HEK293 (cell line): ENCODE data around the gene TMEM260.

Experiments used
- CTCF ChIA-PET: fragments of 350-600 bp; formaldehyde crosslinking; extraction: SDS; loops from one replicate; lab custom pipeline; 2021; ENCODE audit warnings: antibody characterized with exemption; lab: Yijun Ruan, JAX
- POLR2A ChIA-PET: fragments of 300-600 bp; formaldehyde crosslinking; extraction: SDS; loops from one replicate; lab custom pipeline; 2020; ENCODE audit warnings: antibody characterized with exemption, inconsistent platforms; lab: Yijun Ruan, JAX
- H3K27ac ChIP-seq: fragments of 200-500 bp; sonication (Bioruptor generic); 2 replicates; pipeline ENCODE4 v1.5.1; 2014; ENCODE audit warnings: low read depth, low read length, control low read depth, inconsistent platforms; ENCODE audit errors: extremely low read depth
- H3K36me3 ChIP-seq, 2 experiments: fragments of 200-500 bp in 1 of 2; sonication (Bioruptor generic) in 1 of 2; 1 replicate in 1 of 2; 2 replicates in 1 of 2; pipeline ENCODE4 v1.5.1; 2014 to 2017; ENCODE audit warnings: inconsistent platforms in 2 of 2, low read length in 2 of 2; ENCODE audit not compliant: control insufficient read depth in 2 of 2, insufficient read depth in 1 of 2
- H3K4me1 ChIP-seq: fragments of 200-500 bp; sonication (Bioruptor generic); 2 replicates; pipeline ENCODE4 v1.5.1; 2014; ENCODE audit warnings: mild to moderate bottlenecking, low read length, inconsistent platforms; ENCODE audit not compliant: control insufficient read depth, insufficient read depth
- H3K4me3 ChIP-seq: 2 replicates; pipeline ENCODE4 v1.5.1; 2011; ENCODE audit warnings: low read depth, mild to moderate bottlenecking, control low read depth, low read length, moderate library complexity
- H3K9me3 ChIP-seq: fragments of 200-500 bp; sonication (Bioruptor generic); 2 replicates; pipeline ENCODE4 v1.5.1; 2014; ENCODE audit warnings: low read depth, low read length, inconsistent platforms; ENCODE audit not compliant: control insufficient read depth, insufficient read depth
- EGR2 ChIP-seq: fragments of 450-650 bp; formaldehyde crosslinking; IDR thresholded peaks from 2 replicates; pipeline ENCODE4 v1.5.1; 2016; ENCODE audit warnings: low read depth, missing biosample characterization, missing genetic modification characterization
- KLF1 ChIP-seq: fragments of 450-650 bp; formaldehyde crosslinking; IDR thresholded peaks from 2 replicates; pipeline ENCODE4 v1.5.1; 2016; ENCODE audit warnings: missing biosample characterization, missing genetic modification characterization
- KLF10 ChIP-seq: fragments of 450-650 bp; IDR thresholded peaks from 2 replicates; pipeline ENCODE4 v1.5.1; 2018; ENCODE audit warnings: missing biosample characterization, mild to moderate bottlenecking, missing genetic modification characterization
- YY1 ChIP-seq: fragments of 450-650 bp; formaldehyde crosslinking; IDR thresholded peaks from 2 replicates; pipeline ENCODE4 v1.5.1; 2018; ENCODE audit warnings: missing biosample characterization, missing genetic modification characterization
- ZNF112 ChIP-seq: fragments of 450-650 bp; formaldehyde crosslinking; IDR thresholded peaks from 2 replicates; pipeline ENCODE4 v1.5.0; 2017; ENCODE audit warnings: missing biosample characterization, missing genetic modification characterization
- ZNF114 ChIP-seq: fragments of 450-650 bp; formaldehyde crosslinking; IDR thresholded peaks from 2 replicates; pipeline ENCODE4 v1.5.0; 2017; ENCODE audit warnings: missing biosample characterization, missing genetic modification characterization
- ZNF121 ChIP-seq: fragments of 450-650 bp; formaldehyde crosslinking; IDR thresholded peaks from 2 replicates; pipeline ENCODE4 v1.5.1; 2016; ENCODE audit warnings: missing biosample characterization, missing genetic modification characterization
- ZNF211 ChIP-seq: fragments of 450-650 bp; formaldehyde crosslinking; IDR thresholded peaks from 2 replicates; pipeline ENCODE4 v1.5.1; 2016; ENCODE audit warnings: low read depth, missing biosample characterization, missing genetic modification characterization
- ZNF221 ChIP-seq: fragments of 450-650 bp; formaldehyde crosslinking; IDR thresholded peaks from 2 replicates; pipeline ENCODE4 v1.5.1; 2017; ENCODE audit warnings: missing biosample characterization, missing genetic modification characterization, borderline replicate concordance
- ZNF223 ChIP-seq: fragments of 450-650 bp; formaldehyde crosslinking; IDR thresholded peaks from 2 replicates; pipeline ENCODE4 v1.5.1; 2016; ENCODE audit warnings: missing biosample characterization, missing genetic modification characterization
- ZNF341 ChIP-seq: fragments of 450-650 bp; formaldehyde crosslinking; IDR thresholded peaks from 2 replicates; pipeline ENCODE4; 2016; ENCODE audit warnings: low read depth, missing biosample characterization, missing genetic modification characterization
- ZNF510 ChIP-seq: fragments of 450-650 bp; formaldehyde crosslinking; IDR thresholded peaks from 2 replicates; pipeline ENCODE4 v1.5.1; 2018; ENCODE audit warnings: mild to moderate bottlenecking, missing genetic modification characterization, missing biosample characterization; ENCODE audit not compliant: insufficient replicate concordance
- ZNF626 ChIP-seq: fragments of 450-650 bp; sonication (Bioruptor Pico); formaldehyde crosslinking; IDR thresholded peaks from 2 replicates; pipeline ENCODE4 v1.5.1; 2018; ENCODE audit warnings: missing biosample characterization, missing genetic modification characterization, inconsistent platforms
- ZNF670 ChIP-seq: fragments of 450-650 bp; formaldehyde crosslinking; IDR thresholded peaks from 2 replicates; pipeline ENCODE4 v1.5.1; 2016; ENCODE audit warnings: missing biosample characterization, missing genetic modification characterization, low read depth
- ZXDB ChIP-seq: fragments of 450-650 bp; formaldehyde crosslinking; IDR thresholded peaks from 2 replicates; pipeline ENCODE4 v1.5.1; 2016; ENCODE audit warnings: missing biosample characterization, missing genetic modification characterization
- TF ChIP-seq, protein P1 (sequence below): fragments of 450-650 bp; formaldehyde crosslinking; IDR thresholded peaks from 2 replicates; pipeline ENCODE4 v1.5.1; 2016; ENCODE audit warnings: missing biosample characterization, missing genetic modification characterization
- TF ChIP-seq, protein P2 (sequence below): fragments of 450-650 bp; IDR thresholded peaks from 2 replicates; pipeline ENCODE4 v1.5.1; 2018; ENCODE audit warnings: missing biosample characterization, missing genetic modification characterization
- TF ChIP-seq, protein P3 (sequence below): fragments of 450-650 bp; formaldehyde crosslinking; IDR thresholded peaks from 2 replicates; pipeline ENCODE4 v1.5.1; 2016; ENCODE audit warnings: missing biosample characterization, missing genetic modification characterization
- TF ChIP-seq, protein P4 (sequence below): fragments of 450-650 bp; formaldehyde crosslinking; IDR thresholded peaks from 2 replicates; pipeline ENCODE4 v1.5.1; 2017; ENCODE audit warnings: missing biosample characterization, missing genetic modification characterization

TMEM260 gene

DNA sequence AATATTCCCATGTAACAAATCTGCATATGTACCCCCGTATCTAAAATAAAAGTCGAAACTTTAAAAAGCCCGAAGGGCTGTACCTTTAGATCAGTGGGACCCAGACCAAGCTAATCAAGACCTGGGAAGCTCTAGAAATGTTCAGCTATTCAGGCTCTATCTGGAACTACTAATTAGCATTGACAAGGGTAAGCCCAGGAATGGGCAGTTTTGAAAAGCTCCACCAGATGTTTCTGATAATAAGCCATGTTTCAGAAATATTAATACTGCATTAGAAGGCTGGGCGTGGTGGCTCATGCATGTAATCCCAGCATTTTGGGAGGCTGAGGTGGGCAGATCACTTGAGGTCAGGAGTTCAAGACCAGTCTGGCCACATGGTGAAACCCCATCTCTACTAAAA, 20.4 kb upstream of the TMEM260 start (continued):
- TF ChIP-seq, protein P1, sequence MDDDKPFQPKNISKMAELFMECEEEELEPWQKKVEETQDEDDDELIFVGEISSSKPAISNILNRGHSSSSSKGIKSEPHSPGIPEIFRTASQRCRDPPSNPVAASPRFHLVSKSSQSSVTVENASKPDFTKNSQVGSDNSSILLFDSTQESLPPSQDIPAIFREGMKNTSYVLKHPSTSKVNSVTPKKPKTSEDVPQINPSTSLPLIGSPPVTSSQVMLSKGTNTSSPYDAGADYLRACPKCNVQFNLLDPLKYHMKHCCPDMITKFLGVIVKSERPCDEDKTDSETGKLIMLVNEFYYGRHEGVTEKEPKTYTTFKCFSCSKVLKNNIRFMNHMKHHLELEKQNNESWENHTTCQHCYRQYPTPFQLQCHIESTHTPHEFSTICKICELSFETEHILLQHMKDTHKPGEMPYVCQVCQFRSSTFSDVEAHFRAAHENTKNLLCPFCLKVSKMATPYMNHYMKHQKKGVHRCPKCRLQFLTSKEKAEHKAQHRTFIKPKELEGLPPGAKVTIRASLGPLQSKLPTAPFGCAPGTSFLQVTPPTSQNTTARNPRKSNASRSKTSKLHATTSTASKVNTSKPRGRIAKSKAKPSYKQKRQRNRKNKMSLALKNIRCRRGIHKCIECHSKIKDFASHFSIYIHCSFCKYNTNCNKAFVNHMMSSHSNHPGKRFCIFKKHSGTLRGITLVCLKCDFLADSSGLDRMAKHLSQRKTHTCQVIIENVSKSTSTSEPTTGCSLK (tag by site-specific recombination) = no peak
- TF ChIP-seq ZNF211 (tag by site-specific recombination) (no peak), ZNF510 (tag by site-specific recombination) (no peak)

DNA sequence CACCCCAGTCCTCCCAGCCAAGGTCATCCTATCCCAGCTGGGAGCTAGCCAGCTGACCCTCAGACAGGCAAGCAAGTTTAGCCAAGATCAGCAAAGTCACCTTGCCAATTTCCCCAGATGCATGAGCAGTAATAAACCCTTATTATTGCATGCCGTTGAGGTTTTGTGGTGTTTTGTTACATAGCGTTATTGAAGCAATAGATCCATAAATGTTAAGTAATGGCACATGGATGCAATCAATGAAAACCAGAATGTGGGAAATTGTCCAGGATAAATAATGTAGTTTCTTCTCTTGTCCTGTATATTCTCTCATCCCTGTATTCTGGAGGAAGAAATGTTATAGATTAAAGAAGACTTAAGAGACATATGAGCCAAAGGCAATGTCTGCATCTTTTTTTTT, 18.0 kb upstream of the TMEM260 start:
- ChIA-PET CTCF (no interaction called here), POLR2A (no interaction called here)
- Histone ChIP-seq H3K4me1 (no peaks in the 10 kb centered on the region), H3K9me3 (no peaks in the 10 kb centered on the region), H3K36me3 (no peaks in the 10 kb centered on the region), H3K27ac (no peak overlapping the region), H3K4me3 (no peak overlapping the region)
- TF ChIP-seq KLF1 (tag by site-specific recombination) (no peak), ZNF341 (tag by site-specific recombination) (no peak), ZNF121 (tag by site-specific recombination) (no peak), EGR2 (tag by site-specific recombination) (no peak), KLF10 (no peak), ZNF112 (no peak), ZNF114 (no peak), ZNF670 (no peak), ZNF626 (tag by site-specific recombination) (no peak), ZXDB (tag by site-specific recombination) (no peak), YY1 (tag by site-specific recombination) (no peak), ZNF223 (tag by site-specific recombination) (no peak), ZNF221 (tag by site-specific recombination) (no peak)
- TF ChIP-seq, protein P2, sequence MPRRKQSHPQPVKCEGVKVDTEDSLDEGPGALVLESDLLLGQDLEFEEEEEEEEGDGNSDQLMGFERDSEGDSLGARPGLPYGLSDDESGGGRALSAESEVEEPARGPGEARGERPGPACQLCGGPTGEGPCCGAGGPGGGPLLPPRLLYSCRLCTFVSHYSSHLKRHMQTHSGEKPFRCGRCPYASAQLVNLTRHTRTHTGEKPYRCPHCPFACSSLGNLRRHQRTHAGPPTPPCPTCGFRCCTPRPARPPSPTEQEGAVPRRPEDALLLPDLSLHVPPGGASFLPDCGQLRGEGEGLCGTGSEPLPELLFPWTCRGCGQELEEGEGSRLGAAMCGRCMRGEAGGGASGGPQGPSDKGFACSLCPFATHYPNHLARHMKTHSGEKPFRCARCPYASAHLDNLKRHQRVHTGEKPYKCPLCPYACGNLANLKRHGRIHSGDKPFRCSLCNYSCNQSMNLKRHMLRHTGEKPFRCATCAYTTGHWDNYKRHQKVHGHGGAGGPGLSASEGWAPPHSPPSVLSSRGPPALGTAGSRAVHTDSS (tag by site-specific recombination) = no peak
- TF ChIP-seq, protein P3, sequence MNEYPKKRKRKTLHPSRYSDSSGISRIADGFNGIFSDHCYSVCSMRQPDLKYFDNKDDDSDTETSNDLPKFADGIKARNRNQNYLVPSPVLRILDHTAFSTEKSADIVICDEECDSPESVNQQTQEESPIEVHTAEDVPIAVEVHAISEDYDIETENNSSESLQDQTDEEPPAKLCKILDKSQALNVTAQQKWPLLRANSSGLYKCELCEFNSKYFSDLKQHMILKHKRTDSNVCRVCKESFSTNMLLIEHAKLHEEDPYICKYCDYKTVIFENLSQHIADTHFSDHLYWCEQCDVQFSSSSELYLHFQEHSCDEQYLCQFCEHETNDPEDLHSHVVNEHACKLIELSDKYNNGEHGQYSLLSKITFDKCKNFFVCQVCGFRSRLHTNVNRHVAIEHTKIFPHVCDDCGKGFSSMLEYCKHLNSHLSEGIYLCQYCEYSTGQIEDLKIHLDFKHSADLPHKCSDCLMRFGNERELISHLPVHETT (tag by site-specific recombination) = no peak
- TF ChIP-seq, protein P1 (tag by site-specific recombination) = no peak
- TF ChIP-seq, protein P4, sequence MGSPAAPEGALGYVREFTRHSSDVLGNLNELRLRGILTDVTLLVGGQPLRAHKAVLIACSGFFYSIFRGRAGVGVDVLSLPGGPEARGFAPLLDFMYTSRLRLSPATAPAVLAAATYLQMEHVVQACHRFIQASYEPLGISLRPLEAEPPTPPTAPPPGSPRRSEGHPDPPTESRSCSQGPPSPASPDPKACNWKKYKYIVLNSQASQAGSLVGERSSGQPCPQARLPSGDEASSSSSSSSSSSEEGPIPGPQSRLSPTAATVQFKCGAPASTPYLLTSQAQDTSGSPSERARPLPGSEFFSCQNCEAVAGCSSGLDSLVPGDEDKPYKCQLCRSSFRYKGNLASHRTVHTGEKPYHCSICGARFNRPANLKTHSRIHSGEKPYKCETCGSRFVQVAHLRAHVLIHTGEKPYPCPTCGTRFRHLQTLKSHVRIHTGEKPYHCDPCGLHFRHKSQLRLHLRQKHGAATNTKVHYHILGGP = no peak
